SK-N-SH (cell line): Measurements from ENCODE around the gene CREB3.

ENCODE experiments used
- CTCF ChIP-seq: fragments of 200-600 bp; sonication (generic); IDR thresholded peaks from 2 replicates; pipeline ENCODE4 v1.6.1; 2017; ENCODE audit warnings: antibody characterized with exemption, mild to moderate bottlenecking, moderate library complexity
- EP300 ChIP-seq, 2 experiments: IDR thresholded peaks; 2 replicates each; pipeline versions ENCODE4 v1.4.0 to v1.6.1; 2012; ENCODE audit warnings: borderline replicate concordance in 1 of 2, low read depth in 1 of 2, low read length in 1 of 2
- FOXJ3 ChIP-seq: sonication (generic); formaldehyde crosslinking; IDR thresholded peaks from 2 replicates; pipeline ENCODE4 v1.5.1; 2020; ENCODE audit warnings: mild to moderate bottlenecking, missing genetic modification reagents
- POLR2AphosphoS5 ChIP-seq: IDR thresholded peaks from 2 replicates; pipeline ENCODE4 v1.6.1; 2012; ENCODE audit warnings: low read depth, low read length
- REST ChIP-seq: IDR thresholded peaks from 2 replicates; pipeline ENCODE4 v1.6.1; 2012; ENCODE audit warnings: mild to moderate bottlenecking, low read depth, low read length, moderate library complexity
- SMC3 ChIP-seq: IDR thresholded peaks from 2 replicates; pipeline ENCODE4 v1.6.1; 2012; ENCODE audit warnings: low read depth, low read length, improper control_type of control experiment
- ZBTB33 ChIP-seq: IDR thresholded peaks from 2 replicates; pipeline ENCODE4 v1.4.0; 2012; ENCODE audit warnings: low read depth, borderline replicate concordance

GRCh38 chr9:35705836-35706430 is 26.5 kb upstream of the CREB3 start:
- no peak for TF ChIP-seq EP300 (IDR thresholded peaks at IDR 0.05; ENCODE audit: borderline replicate concordance in 1 of 2, low read depth in 1 of 2, low read length in 1 of 2)
- no peak for TF ChIP-seq CTCF
- no peak for TF ChIP-seq REST
- TF ChIP-seq SMC3 = no peak
- TF ChIP-seq FOXJ3 (CRISPR knock-in tag) = no peak
- TF ChIP-seq ZBTB33 = no peak
- no peak for TF ChIP-seq POLR2AphosphoS5
